Stomach (tissue), 9 donors: ENCODE results near the gene VASP. TPM values are rescaled to one million over a fixed set of nuclear protein-coding genes. Genes with fewer than 3 reads are reported as not detected.

Experiments used
- DNase-seq, 2 donors: peaks; one replicate each; pipeline versions ENCODE4 v3.0.0 to v3.0.0-alpha.2; 2013 to 2019
- H3K27ac ChIP-seq, 5 donors: fragments of 200-600 bp in 4 of 5; sonication (generic) in 4 of 5; one replicate each; pipeline ENCODE4 v1.5.1; 2013 to 2019; ENCODE audit warnings: mild to moderate bottlenecking in 1 of 5, moderate library complexity in 1 of 5
- H3K27me3 ChIP-seq, 3 donors: fragments of 200-600 bp; sonication (generic); one replicate each; pipeline ENCODE4 v1.5.1; 2017 to 2019; ENCODE audit warnings: mixed run types in 1 of 3
- H3K36me3 ChIP-seq, 4 donors: fragments of 200-600 bp; sonication (generic); 1 replicate in 3 of 4; 2 replicates in 1 of 4; pipeline ENCODE4 v1.5.1; 2016 to 2019
- H3K4me1 ChIP-seq, 4 donors: fragments of 200-600 bp; sonication (generic); one replicate each; pipeline ENCODE4 v1.5.1; 2016 to 2019
- H3K4me3 ChIP-seq, 4 donors: fragments of 200-600 bp; sonication (generic) in 3 of 4; one replicate each; pipeline ENCODE4 v1.5.1; 2016 to 2019; ENCODE audit warnings: mild to moderate bottlenecking in 1 of 4
- H3K9me3 ChIP-seq, 4 donors: fragments of 200-600 bp; sonication (generic); one replicate each; pipeline ENCODE4 v1.5.1; 2016 to 2019
- EP300 ChIP-seq: sonication (generic); formaldehyde crosslinking; IDR thresholded peaks from one replicate; pipeline ENCODE4 v1.6.1; 2017; ENCODE audit warnings: antibody characterized with exemption
- POLR2A ChIP-seq, 4 donors: fragments of 450-650 bp; IDR thresholded peaks; one replicate each; pipeline ENCODE4 v1.6.1; 2016; ENCODE audit warnings: antibody characterized with exemption in 4 of 4, control low read depth in 2 of 4, mild to moderate bottlenecking in 1 of 4, moderate library complexity in 1 of 4
- POLR2AphosphoS5 ChIP-seq, 3 donors: sonication (generic); formaldehyde crosslinking; IDR thresholded peaks; one replicate each; pipeline ENCODE4 v1.6.1; 2016; ENCODE audit warnings: antibody characterized with exemption in 3 of 3
- WGBS, 5 donors: extraction: QIAGEN DNeasy Blood & Tissue Kit in 3 of 5; methylation state at CpG; one replicate each; pipeline versions ENCODE4 v1.1.5 to v1.1.7; 2013 to 2018; 5-methylcytosine and 5-hydroxymethylcytosine counted together
- intact Hi-C: fragments of 100-400 bp; cut with DNase I; formaldehyde crosslinking; loops from one replicate; pipeline ENCODE4 v1.15.1; 2023; ENCODE audit warnings: low total_unique reads
- polyA plus RNA-seq, 3 donors: library from polyadenylated mRNA; stranded (reverse); fragments of 200-250 nt; gene quantifications; one replicate each; pipeline ENCODE4 v1.2.3, GENCODE V29; 2013
- total RNA-seq, 5 donors: library from RNA; depleted of rRNA; stranded (reverse); fragments of >200 nt; gene quantifications; one replicate each; pipeline versions ENCODE4 v1.1.0 to v1.2.3, GENCODE V29; 2014 to 2016
- TF ChIP-seq, protein P1 (sequence below), 7 experiments: fragments of 450-650 bp in 4 of 7; fragments of 200-600 bp in 3 of 7; sonication (generic) in 3 of 7; IDR thresholded peaks; one replicate each; pipeline ENCODE4 v1.5.1; 2016 to 2019; ENCODE audit warnings: antibody characterized with exemption in 7 of 7, control low read depth in 2 of 7, mild to moderate bottlenecking in 1 of 7
- donor health status: healthy with polysubstance abuse.
- donor health status: Bipolar disorder and iron deficiency.
- donor health status: healthy.

Gene VASP
- total and polyA plus RNA-seq, 8 donors = 48.4 to 280 (median 97.5) TPM

DNA sequence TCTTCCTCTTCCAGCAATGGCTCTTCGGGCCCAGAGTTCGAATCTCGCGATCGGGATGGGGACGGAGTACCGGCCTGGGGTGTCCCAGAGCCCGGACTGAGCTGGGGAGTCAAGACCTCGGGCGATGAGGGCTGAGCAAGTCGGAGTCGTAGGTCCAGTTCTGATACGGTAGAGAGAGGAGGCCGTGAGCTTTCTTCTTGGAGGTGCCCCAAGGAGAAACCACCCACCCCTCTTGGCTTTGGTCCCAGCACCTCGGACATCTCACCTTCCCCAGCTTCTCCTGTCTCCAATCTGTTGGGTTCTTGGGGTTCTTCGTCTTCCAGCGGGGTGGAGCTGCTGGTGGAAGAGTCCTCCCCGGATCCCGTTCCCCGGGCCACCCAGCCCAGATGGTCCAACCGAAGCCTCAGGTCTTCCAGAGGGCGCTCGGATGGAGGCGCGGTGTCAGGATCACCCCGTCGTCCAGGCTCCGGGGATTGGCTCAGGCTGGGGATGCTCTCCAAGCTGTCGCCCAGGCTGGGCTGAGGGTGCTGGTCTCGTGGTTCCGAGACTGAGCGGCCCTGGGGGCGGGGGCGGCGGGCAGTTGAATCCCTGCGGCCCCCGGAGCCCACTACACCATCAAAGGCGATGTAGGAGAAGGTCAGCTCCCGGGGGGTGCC, 12.9 kb upstream of the VASP start:
- intact Hi-C loops = no loop called here

DNA sequence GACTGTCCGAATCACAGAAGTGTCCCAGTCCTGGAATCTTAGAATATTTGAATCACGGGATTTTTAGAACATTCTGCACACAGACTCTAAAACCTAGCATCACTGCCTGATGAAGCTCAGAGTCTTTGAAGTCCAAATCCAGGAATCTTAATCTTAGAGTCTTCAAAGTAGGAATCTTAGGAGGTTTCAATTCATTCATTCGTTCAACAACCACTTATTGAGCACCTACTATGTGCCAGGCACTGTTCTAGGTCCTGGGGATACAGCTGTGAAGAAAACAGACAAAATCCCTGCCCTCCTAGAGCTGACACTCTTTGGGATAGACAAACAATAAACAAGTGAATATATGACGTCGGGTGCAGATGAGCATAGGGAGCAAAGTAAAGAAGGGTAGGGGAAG, 12.1 kb upstream of the VASP start:
- no peak for DNase-seq
- WGBS, 5 donors = 76 to 84% (median 79%) methylated on average over 5 of the region's 5 CpGs
- Histone ChIP-seq H3K4me1 (peaks cover 43 to 68% (median 56%) of the 10 kb centered on the region in 4 donors), H3K36me3 (no peaks in the 10 kb centered on the region), H3K4me3 (no peak overlapping the region), H3K9me3 (no peaks in the 10 kb centered on the region), H3K27ac (no peak overlapping the region), H3K27me3 (peaks cover 0 to 60% (median 9%) of the 10 kb centered on the region in 3 donors)
- intact Hi-C loops = no loop called here
- no peak for TF ChIP-seq POLR2A (IDR thresholded peaks at IDR 0.05)
- TF ChIP-seq EP300 = no peak
- TF ChIP-seq, protein P1, sequence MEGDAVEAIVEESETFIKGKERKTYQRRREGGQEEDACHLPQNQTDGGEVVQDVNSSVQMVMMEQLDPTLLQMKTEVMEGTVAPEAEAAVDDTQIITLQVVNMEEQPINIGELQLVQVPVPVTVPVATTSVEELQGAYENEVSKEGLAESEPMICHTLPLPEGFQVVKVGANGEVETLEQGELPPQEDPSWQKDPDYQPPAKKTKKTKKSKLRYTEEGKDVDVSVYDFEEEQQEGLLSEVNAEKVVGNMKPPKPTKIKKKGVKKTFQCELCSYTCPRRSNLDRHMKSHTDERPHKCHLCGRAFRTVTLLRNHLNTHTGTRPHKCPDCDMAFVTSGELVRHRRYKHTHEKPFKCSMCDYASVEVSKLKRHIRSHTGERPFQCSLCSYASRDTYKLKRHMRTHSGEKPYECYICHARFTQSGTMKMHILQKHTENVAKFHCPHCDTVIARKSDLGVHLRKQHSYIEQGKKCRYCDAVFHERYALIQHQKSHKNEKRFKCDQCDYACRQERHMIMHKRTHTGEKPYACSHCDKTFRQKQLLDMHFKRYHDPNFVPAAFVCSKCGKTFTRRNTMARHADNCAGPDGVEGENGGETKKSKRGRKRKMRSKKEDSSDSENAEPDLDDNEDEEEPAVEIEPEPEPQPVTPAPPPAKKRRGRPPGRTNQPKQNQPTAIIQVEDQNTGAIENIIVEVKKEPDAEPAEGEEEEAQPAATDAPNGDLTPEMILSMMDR (IDR thresholded peaks at IDR 0.05) = no peak
- no peak for TF ChIP-seq POLR2AphosphoS5 (IDR thresholded peaks at IDR 0.05)

More for the DNA sequence above, 12.9 kb upstream of the VASP start:
- 86 to 94% (median 93%) methylated on average over 23 to 39 of the region's 39 CpGs for WGBS, 5 donors
- Histone ChIP-seq H3K27me3 (peaks cover 0 to 54% (median 9%) of the 10 kb centered on the region in 3 donors), H3K36me3 (no peaks in the 10 kb centered on the region), H3K9me3 (no peaks in the 10 kb centered on the region), H3K4me3 (no peak overlapping the region), H3K4me1 (peaks cover 40 to 62% (median 50%) of the 10 kb centered on the region in 4 donors), H3K27ac (no peak overlapping the region)
- no peak for TF ChIP-seq POLR2AphosphoS5 (IDR thresholded peaks at IDR 0.05)
- no peak for TF ChIP-seq POLR2A (IDR thresholded peaks at IDR 0.05)
- DNase-seq = no peak

DNA sequence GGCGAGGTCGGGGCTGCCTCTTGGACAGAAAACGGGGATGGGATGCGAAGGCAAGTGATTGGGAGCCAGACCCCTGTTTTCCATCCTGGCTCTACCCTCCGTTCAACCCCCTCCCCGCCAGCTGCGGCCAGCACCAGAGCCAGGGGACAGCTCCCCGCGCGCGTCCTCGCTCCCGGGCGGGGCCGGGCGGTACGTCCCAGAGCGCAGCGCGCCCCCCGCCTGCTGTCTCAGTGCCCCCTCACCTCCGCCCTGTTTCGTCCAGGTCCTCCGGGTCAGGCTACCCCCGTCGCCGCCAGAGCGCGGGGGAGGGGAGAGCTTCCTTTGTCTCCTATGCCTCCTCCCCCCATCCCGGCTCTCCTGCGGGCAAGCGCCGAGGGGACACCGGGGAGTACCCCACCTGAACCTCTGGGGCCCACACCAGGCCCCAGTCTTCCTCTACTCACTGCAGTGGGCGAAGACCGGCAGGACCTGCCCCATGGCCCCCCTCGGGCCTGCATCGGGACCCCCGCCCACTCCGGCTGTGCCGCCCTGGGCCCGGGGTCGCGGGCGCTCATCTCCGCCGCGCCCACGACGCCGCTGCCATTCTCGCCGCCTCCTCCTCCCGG, 10.8 kb upstream of the VASP start:
- intact Hi-C loops = no loop called here
- no peaks in the 10 kb centered on the region for H3K9me3 ChIP-seq
- TF ChIP-seq POLR2A (IDR thresholded peaks at IDR 0.05) = no peak

DNA sequence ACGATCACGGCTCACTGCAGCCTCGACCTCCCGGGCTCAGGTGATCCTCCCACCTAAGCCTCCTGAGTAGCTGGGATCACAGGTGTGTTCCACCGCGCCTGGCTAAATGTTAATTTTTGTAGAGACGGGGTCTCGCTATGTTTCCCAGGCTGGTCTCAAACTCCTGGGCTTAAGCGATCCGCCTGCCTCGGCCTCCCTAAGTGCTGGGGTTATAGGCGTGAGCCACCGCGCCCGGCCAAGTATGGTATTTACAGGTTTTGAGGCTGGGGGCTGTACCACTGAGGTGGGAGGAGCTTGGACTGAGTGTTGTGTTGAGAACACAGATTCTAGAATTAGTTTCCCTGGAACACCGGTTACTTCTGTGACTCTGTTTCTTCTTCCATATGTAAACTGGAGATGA, 9.5 kb upstream of the VASP start:
- Histone ChIP-seq H3K9me3 (no peaks in the 10 kb centered on the region), H3K36me3 (no peaks in the 10 kb centered on the region), H3K4me3 (no peak overlapping the region), H3K27ac (no peak overlapping the region), H3K27me3 (peaks cover 0 to 60% (median 6%) of the 10 kb centered on the region in 3 donors), H3K4me1 (peaks cover 37 to 57% (median 49%) of the 10 kb centered on the region in 4 donors)
- 21 to 45% (median 25%) methylated on average over 13 to 16 of the region's 16 CpGs for WGBS, 5 donors
- intact Hi-C loops = no loop called here
- TF ChIP-seq, protein P1 (IDR thresholded peaks at IDR 0.05) = no peak
- TF ChIP-seq EP300 = no peak
- TF ChIP-seq POLR2A (IDR thresholded peaks at IDR 0.05) = no peak
- no peak for TF ChIP-seq POLR2AphosphoS5 (IDR thresholded peaks at IDR 0.05)
- no peak for DNase-seq

More for the DNA sequence above, 10.8 kb upstream of the VASP start:
- H3K4me1 ChIP-seq = peaks cover 43 to 68% (median 56%) of the 10 kb centered on the region in 4 donors
- no peaks in the 10 kb centered on the region for H3K36me3 ChIP-seq
- peak overlapping the region; percentile 63 to 75 (median 68) for H3K4me3 ChIP-seq
- WGBS, 5 donors = 0 to 2% (median 1%) methylated on average over 25 to 54 of the region's 54 CpGs
- H3K27me3 ChIP-seq = peaks cover 0 to 60% (median 9%) of the 10 kb centered on the region in 3 donors
- H3K27ac ChIP-seq = peak overlapping the region in 4 of 5 donors; percentile 9 to 66 (median 56)
- DNase-seq = peak in 1 of 2 donors; percentile 81

DNA sequence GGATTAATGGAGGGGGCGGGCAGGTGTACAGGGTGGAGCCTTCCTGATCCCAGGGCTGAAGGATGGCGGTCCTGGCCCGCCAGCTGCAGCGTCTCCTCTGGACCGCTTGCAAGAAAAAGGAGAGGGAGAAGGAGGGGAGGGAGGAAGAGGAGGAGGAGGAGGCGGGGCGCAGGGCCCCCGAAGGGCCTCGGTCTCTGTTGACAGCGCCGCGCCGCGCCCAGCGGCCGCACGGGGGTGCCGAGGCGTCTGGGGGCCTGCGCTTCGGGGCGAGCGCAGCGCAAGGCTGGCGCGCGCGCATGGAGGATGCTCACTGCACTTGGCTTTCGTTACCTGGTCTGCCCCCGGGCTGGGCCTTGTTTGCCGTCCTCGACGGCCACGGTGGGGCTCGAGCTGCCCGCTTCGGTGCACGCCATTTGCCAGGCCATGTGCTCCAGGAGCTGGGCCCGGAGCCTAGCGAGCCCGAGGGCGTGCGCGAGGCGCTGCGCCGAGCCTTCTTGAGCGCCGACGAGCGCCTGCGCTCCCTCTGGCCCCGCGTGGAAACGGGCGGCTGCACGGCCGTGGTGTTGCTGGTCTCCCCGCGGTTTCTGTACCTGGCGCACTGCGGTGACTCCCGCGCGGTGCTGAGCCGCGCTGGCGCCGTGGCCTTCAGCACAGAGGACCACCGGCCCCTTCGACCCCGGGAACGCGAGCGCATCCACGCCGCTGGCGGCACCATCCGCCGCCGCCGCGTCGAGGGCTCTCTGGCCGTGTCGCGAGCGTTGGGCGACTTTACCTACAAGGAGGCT, 8.7 kb upstream of the VASP start, which contains the start of gene PPM1N:
Gene PPM1N (plus strand): TSS at position 33 of the 785 bp plus-strand sequence. CDS start 30 bp downstream, at position 63.
- DNase-seq = peak in 1 of 2 donors; percentile 72
- Histone ChIP-seq H3K4me3 (peak within 1 kb of the TSS; percentile 63 to 75 (median 68)), H3K9me3 (no peaks in the 10 kb centered on the region), H3K27ac (peak within 1 kb of the TSS in 1 of 5 donors; percentile 66), H3K36me3 (no peaks in the 10 kb centered on the region), H3K27me3 (peaks cover 0 to 60% (median 6%) of the 10 kb centered on the region in 3 donors), H3K4me1 (peaks cover 31 to 49% (median 41%) of the 10 kb centered on the region in 4 donors)
- WGBS, 5 donors = 2 to 8% (median 3%) methylated on average over 64 to 89 of the region's 89 CpGs
- intact Hi-C loops = no loop called here
- no peak for TF ChIP-seq POLR2A (IDR thresholded peaks at IDR 0.05)
- no peak for TF ChIP-seq POLR2AphosphoS5 (IDR thresholded peaks at IDR 0.05)
- TF ChIP-seq, protein P1 (IDR thresholded peaks at IDR 0.05) = no peak
- no peak for TF ChIP-seq EP300
